ENCODE measurements around the gene TGFB1I1. TPM values are rescaled to one million over a fixed set of nuclear protein-coding genes. Genes with fewer than 3 reads are reported as not detected.

Gene TGFB1I1
- total RNA-seq, 1 donor from 2014 or later, result 221 TPM

DNA sequence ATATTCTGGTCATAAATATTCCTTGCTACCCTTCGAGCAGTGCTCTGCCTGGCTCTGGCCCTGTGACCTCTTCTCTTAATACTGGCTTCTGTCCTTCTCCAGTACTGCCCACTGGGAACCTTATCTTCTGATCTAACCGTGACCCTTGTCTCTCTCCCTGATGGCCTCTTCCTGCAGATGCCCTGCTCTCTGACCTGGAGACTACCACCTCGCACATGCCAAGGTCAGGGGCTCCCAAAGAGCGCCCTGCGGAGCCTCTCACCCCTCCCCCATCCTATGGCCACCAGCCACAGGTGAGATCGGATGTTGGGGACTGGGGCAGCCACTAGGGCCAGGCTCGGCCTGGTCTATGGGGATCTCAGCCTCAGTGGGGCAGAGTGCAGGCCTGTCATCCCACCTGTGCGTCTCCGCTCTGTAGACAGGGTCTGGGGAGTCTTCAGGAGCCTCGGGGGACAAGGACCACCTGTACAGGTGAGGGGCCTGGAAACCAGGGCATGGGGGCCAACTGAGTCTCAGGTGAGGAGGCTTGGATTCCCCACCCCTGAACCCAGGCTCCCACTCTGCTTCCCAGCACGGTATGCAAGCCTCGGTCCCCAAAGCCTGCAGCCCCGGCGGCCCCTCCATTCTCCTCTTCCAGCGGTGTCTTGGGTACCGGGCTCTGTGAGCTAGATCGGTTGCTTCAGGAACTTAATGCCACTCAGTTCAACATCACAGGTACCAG lies 1.5 kb downstream of the TGFB1I1 start:
- Mint-ChIP-seq H3K4me1 (ENCODE audit: low read depth) (peaks cover 55% of the 10 kb centered on the region), H3K9me3 (ENCODE audit: low read depth) (no peaks in the 10 kb centered on the region), H3K36me3 (ENCODE audit: low read depth) (peaks cover 35% of the 10 kb centered on the region), H3K27ac (ENCODE audit: unreplicated experiment) (peak overlapping the region; percentile 57), H3K27me3 (ENCODE audit: low read depth) (no peaks in the 10 kb centered on the region), H3K4me3 (ENCODE audit: unreplicated experiment) (peak overlapping the region; percentile 89)
- TF ChIP-seq, protein P1, sequence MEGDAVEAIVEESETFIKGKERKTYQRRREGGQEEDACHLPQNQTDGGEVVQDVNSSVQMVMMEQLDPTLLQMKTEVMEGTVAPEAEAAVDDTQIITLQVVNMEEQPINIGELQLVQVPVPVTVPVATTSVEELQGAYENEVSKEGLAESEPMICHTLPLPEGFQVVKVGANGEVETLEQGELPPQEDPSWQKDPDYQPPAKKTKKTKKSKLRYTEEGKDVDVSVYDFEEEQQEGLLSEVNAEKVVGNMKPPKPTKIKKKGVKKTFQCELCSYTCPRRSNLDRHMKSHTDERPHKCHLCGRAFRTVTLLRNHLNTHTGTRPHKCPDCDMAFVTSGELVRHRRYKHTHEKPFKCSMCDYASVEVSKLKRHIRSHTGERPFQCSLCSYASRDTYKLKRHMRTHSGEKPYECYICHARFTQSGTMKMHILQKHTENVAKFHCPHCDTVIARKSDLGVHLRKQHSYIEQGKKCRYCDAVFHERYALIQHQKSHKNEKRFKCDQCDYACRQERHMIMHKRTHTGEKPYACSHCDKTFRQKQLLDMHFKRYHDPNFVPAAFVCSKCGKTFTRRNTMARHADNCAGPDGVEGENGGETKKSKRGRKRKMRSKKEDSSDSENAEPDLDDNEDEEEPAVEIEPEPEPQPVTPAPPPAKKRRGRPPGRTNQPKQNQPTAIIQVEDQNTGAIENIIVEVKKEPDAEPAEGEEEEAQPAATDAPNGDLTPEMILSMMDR (IDR thresholded peaks at IDR 0.05), result no peak
- DNase-seq (ENCODE audit: low spot score), result peak; percentile 86

DNA sequence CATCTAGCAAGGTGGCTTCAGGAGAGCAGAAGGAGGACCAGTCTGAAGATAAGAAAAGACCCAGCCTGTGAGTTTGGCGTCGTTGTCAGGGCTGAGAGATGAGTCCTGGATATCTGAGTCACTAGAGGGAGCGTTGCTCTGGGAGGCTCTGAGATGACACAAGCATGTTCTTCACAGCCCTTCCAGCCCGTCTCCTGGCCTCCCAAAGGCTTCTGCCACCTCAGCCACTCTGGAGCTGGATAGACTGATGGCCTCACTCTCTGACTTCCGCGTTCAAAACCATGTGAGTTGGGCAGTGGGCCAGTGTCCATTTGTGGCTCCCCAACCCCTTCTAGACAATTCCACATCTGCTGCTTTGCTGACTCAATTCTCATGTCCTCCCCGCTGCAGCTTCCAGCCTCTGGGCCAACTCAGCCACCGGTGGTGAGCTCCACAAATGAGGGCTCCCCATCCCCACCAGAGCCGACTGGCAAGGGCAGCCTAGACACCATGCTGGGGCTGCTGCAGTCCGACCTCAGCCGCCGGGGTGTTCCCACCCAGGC lies 2.3 kb downstream of the TGFB1I1 start:
- no peak overlapping the region for H3K27ac Mint-ChIP-seq (ENCODE audit: unreplicated experiment)

DNA sequence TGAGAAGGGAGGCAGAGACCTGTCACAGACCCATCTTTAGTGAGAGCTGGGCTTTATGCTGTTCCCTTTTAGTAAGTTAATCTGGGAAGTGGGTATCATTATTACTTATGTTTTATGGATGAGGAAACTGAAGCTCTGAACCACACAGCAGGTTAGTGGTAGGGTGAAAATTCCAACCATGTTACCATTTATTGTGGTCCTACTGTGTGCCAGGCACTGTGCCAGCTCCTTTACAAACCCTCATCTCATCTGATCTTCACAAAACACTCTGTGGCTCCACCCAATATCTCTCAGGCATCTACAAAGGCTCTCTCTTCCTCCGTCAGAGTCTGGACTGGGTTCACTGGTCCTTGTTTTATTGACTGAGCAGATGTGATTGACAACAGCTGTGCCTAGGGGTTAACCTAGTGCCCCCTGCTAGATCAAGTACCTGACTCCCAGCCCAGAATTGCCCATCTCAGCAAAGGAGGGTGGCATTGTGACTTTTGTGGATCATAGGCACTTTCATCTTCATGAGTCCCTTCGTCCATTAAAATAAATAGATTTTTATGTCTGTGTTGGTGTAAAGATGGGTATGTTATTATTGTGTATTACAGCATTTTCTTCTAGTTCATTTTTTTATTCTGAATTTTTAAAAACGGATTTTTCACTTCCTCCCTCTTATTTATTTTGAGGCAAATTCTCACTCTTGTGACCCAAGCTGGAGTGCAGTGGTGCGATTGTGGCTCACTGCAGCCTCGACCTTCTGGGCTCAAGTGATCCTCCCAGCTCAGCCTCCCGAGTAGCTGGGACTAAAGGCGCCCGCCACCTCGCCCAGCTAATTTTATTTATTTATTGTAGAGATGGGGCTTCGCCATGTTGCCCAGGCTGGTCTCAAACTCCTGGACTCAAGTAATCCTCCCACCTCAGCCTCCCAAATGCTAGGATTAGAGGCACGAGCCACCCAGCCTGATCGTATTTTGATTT lies 3.1 kb downstream of the TGFB1I1 start:
- Mint-ChIP-seq H3K27ac (ENCODE audit: unreplicated experiment) (peak overlapping the region; percentile 36), H3K4me3 (ENCODE audit: unreplicated experiment) (no peak overlapping the region), H3K27me3 (ENCODE audit: low read depth) (no peaks in the 10 kb centered on the region), H3K9me3 (ENCODE audit: low read depth) (no peaks in the 10 kb centered on the region), H3K4me1 (ENCODE audit: low read depth) (peaks cover 59% of the 10 kb centered on the region), H3K36me3 (ENCODE audit: low read depth) (peaks cover 38% of the 10 kb centered on the region)
- no peak for DNase-seq (ENCODE audit: low spot score)
- TF ChIP-seq, protein P1 (IDR thresholded peaks at IDR 0.05), result no peak

More for the DNA sequence above, 2.3 kb downstream of the TGFB1I1 start:
- Mint-ChIP-seq H3K4me3 (ENCODE audit: unreplicated experiment) (peak overlapping the region; percentile 35), H3K9me3 (ENCODE audit: low read depth) (no peaks in the 10 kb centered on the region), H3K4me1 (ENCODE audit: low read depth) (peaks cover 55% of the 10 kb centered on the region), H3K27me3 (ENCODE audit: low read depth) (no peaks in the 10 kb centered on the region), H3K36me3 (ENCODE audit: low read depth) (peaks cover 38% of the 10 kb centered on the region)
- no peak for DNase-seq (ENCODE audit: low spot score)
- TF ChIP-seq, protein P1 (IDR thresholded peaks at IDR 0.05), result no peak

DNA sequence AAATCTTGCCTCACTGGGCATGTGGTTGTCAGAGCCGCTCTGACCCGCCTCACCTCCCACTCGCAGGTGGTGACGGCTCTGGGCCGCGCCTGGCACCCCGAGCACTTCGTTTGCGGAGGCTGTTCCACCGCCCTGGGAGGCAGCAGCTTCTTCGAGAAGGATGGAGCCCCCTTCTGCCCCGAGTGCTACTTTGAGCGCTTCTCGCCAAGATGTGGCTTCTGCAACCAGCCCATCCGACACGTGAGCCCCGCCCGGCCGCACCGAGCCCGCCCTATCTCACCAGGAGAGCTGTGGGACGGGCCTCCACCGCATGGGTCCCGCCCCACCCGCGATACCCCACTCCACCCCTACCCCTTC lies 4.0 kb downstream of the TGFB1I1 start:
- no peaks in the 10 kb centered on the region for H3K9me3 Mint-ChIP-seq (ENCODE audit: low read depth)
- peaks cover 59% of the 10 kb centered on the region for H3K4me1 Mint-ChIP-seq (ENCODE audit: low read depth)
- peak; percentile 92 for DNase-seq (ENCODE audit: low spot score)
- H3K27me3 Mint-ChIP-seq (ENCODE audit: low read depth), result no peaks in the 10 kb centered on the region
- peaks cover 38% of the 10 kb centered on the region for H3K36me3 Mint-ChIP-seq (ENCODE audit: low read depth)
- TF ChIP-seq, protein P1 (IDR thresholded peaks at IDR 0.05), result no peak
- H3K27ac Mint-ChIP-seq (ENCODE audit: unreplicated experiment), result no peak overlapping the region
- H3K4me3 Mint-ChIP-seq (ENCODE audit: unreplicated experiment), result no peak overlapping the region
